GM21526 (cell line): Measurements from ENCODE around the gene ZNF577.
"Not testable (repeated sequence)": the region's sequence is repeated elsewhere in the genome, so short reads cannot be mapped to it uniquely, and the experiment has no call there.

ENCODE experiments used
- ATAC-seq: cut with Tn5 transposase; IDR thresholded peaks from one replicate; pipeline ENCODE4 v1.9.1; 2021; ENCODE audit warnings: moderate library complexity; ENCODE audit not compliant: unreplicated experiment, low FRiP score

Gene ZNF577

GRCh38 chr19:51887522-51888498 is at the start of gene ZNF577:
Gene ZNF577, minus strand, starts transcription at chr19:51887951. Its CDS starts 7,569 bp downstream, at chr19:51880382.
- ATAC-seq, result no peak

DNA sequence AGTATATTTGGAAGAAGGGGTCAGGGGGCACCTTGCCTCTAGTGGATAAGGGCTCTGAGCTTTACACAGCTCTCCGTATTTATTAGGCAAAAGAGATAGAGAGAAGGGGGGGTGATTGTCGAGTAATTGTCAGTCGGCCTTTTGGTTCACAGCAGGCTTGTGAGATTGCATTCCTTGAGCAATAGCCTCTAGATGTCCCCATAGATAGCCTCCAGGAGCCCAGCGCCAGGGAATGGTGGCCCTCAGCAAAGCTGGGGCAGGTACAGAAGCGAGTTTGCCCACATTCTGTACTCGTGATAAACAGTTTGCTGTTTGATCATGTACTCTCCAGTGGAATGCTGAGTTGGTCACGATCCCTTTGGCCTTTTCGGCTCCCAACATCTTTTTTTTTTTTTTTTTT is 44.2 kb upstream of the ZNF577 start:
- ATAC-seq, result no peak

DNA sequence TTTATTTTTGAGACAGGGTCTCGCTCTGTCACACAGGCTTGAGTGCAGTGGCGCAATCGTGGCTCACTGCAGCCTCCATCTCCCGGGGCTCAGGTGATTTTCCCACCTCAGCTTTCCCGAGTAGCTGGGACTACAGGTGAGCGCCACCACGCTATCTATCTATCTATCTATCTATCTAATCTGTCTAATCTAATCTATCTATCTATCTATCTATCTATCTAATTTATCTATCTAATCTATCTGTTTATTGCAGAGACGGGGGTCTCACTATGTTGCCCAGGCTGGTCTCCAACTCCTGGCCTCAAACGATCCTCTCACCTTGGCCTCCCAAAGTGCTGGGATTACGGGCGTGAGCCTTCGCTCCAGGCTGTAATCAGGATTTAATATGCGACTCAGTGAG is 40.1 kb upstream of the ZNF577 start:
- no peak for ATAC-seq

- ATAC-seq, result peak; percentile 79
Observed at GRCh38 chr19:51926784-51927741, 39.3 kb upstream of the ZNF577 start, which contains the start of gene ZNF613. Gene ZNF613, plus strand, starts transcription at chr19:51927472. Its CDS starts 8,749 bp downstream, at chr19:51936221.

GRCh38 chr19:51926426-51926783 is 38.7 kb upstream of the ZNF577 start:
- no peak for ATAC-seq

DNA sequence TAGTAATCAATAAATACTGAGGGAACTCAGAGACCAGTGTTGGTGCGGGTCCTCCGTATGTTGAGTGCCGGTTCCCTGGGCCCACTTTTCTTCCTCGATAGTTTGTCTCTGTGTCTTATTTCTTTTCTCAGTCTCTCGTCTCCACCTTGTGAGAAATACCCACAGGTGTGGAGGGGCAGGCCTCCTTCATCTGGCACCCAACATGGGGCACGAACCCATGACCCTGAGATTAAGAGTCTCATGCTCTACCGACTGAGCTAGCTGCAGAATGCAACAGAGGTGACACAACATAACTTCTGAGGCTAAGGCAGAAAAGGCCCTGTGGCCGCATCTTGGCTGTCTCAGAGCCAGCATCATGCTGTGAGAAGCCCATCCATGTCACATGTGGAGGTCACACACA is 34.2 kb upstream of the ZNF577 start:
- ATAC-seq, result no peak

- ATAC-seq, result no peak
Observed at GRCh38 chr19:51919606-51920005, 31.9 kb upstream of the ZNF577 start.

GRCh38 chr19:51916167-51916566 is 28.4 kb upstream of the ZNF577 start:
- ATAC-seq, result no peak

GRCh38 chr19:51915324-51915867 is 27.6 kb upstream of the ZNF577 start:
- no peak for ATAC-seq

- ATAC-seq, result not testable (repeated sequence)
Observed at GRCh38 chr19:51907981-51908380, 20.2 kb upstream of the ZNF577 start.

DNA sequence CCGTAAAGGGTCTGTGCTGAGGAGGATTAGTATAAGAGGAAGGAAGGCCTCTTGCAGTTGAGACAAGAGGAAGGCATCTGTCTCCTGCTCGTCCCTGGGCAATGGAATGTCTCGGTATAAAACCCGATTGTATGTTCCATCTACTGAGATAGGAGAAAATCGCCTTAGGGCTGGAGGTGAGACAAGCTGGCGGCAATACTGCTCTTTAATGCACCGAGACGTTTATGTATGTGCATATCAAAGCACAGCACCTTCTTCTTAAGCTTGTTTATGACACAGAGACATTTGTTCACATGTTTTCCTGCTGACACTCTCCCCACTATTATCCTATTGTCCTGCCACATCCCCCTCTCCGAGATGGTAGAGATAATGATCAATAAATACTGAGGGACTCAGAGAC is 18.4 kb upstream of the ZNF577 start:
- ATAC-seq, result not testable (repeated sequence)

GRCh38 chr19:51905639-51906038 is 17.9 kb upstream of the ZNF577 start:
- ATAC-seq, result not testable (repeated sequence)

- no peak for ATAC-seq
Observed at GRCh38 chr19:51905206-51905605, 17.5 kb upstream of the ZNF577 start.

GRCh38 chr19:51904331-51905165 is 16.8 kb upstream of the ZNF577 start, which contains the start of gene ZNF649:
Gene ZNF649, minus strand, starts transcription at chr19:51905017. Its CDS starts 4,910 bp downstream, at chr19:51900107.
- peak; percentile 87 for ATAC-seq

GRCh38 chr19:51903192-51903591 is 15.4 kb upstream of the ZNF577 start:
- no peak for ATAC-seq

DNA sequence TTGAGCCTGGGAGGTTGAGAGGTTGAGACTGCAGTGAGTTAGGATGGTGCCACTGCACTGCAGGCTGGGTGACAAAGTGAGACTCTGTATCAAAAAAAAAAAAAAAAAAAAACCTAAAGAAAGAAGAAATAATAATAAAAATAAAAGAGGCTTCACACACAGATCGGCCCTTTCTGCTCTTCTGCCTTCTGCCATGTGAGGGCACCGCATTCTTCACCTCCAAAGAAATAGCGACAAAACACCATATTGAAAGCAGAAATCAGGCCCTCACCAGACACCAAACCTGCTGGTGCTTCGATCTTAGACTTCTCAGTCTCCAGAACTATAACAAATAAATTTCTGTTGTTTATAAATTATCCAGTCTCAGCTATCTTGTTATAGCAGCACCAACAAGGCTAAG is 14.1 kb upstream of the ZNF577 start:
- no peak for ATAC-seq

DNA sequence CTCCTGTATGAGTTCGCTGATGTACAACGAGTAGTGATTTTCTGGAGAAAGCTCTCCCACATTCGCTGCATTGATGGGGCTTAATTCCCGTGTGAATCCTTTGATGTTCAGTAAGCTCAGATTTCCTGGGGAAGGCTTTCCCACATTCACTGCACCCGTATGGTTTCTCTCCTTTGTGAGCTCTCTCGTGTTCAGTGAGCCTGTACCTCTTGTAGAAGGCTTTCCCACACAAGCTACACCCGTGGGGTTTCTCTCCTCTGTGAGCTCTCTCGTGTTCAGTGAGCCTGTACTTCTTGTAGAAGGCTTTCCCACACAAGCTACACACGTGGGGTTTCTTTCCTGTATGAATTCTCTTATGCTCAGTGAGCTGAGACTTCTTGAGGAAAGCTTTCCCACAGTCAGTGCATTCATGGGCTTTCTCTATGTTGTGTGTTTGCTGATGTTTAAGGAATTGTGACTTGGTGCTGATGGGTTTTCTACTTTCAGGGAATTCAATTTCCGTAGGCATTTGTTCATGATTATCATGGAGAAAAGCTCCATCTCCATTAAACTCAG is 3.5 kb upstream of the ZNF577 start:
- no peak for ATAC-seq

GRCh38 chr19:51889934-51890333 is 2.2 kb upstream of the ZNF577 start:
- ATAC-seq, result no peak

- ATAC-seq, result no peak
Observed at GRCh38 chr19:51884713-51885112, 3.0 kb downstream of the ZNF577 start.
